Epithelial cell of prostate (primary cell): Measurements from ENCODE around the gene ZBTB32.

Experiments used
- DNase-seq: peaks from one replicate; pipeline ENCODE4 v3.0.0-alpha.2; 2011; ENCODE audit warnings: low read depth, low spot score
- H3K27ac ChIP-seq: fragments of 450-650 bp; 2 replicates; pipeline ENCODE4 v1.5.1; 2017; ENCODE audit warnings: mild to moderate bottlenecking

ZBTB32 gene

DNA sequence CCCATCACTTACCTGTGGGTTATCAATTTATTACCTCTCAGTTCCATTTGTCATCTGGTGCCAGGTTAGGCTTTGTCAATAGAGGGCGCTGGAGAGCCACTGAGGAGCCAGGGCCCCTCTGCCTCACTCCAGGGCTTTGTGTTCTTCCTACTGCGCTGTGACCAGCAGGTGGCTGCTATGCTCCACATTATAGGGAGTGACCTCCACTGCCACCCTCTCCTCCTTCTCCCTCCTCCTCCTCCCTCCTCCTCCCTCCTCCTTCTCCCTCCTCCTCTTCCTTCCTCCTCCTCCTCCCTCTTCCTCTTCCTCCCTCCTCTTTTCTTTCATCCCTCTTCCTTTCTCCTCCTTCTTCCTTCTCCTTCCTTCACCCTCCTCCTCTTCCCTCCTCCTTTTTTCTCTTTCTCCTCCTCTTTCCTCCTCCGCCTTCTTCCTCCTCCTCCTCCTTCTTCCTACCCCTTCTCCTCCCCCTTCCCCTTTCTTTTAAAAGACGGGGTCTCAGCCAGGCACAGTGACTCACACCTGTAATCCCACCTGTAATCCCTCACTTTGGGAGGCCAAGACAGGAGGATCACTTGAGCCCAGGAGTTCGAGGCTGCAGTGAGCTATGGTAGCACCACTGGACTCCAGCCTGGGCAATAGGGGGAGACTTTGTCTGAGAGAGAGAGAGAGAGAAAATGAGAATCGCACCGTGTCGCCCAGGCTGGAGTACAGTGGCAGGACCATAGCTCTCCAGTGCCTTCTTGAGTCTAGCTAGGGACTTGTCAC is 10.3 kb upstream of the ZBTB32 start:
- no peak overlapping the region for H3K27ac ChIP-seq
- DNase-seq = no peak

DNA sequence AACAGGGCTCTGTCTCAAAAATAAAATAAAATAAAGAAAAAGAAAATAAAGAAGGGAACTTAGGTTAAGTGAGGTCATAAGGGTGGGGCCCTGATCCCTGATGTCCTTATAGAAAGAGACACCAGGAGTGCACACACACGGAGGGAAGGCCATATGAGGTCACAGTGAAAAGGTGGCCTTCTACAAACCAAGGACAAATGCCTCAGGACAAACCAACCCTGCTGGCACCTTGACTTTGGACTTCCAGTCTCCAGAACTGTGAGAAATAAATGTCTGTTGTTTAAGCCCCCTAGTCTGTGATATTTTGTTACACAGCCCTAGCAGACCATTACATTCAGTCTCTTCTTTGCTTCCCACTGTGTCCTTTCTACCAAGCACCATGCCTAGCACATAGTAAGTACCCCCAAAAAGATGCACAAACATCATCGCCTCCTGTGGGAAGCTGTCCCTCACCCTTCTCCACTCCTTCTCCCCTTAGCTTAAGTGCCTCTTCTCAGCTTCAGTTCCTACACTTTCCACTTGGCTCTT is 8.4 kb upstream of the ZBTB32 start:
- no peak overlapping the region for H3K27ac ChIP-seq
- no peak for DNase-seq

DNA sequence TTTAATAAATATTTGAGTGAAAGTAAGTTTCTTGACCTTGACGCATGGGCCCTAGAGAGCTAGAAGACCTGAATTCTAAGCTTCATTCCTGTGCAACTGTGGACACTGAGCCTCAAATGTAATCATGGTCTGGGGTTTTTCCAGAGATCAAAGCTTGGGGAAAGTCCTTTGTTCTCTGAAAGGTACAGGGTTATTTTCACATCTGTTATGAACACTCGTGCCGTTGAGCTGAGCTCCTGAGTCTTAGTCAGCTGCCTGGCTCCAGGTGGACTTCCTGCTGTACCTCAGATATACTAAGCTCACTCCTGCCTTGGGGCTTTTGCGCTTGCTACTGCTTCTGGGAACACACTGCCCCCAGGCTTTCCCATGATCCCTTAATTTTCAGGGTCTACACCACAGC is 7.5 kb upstream of the ZBTB32 start:
- no peak overlapping the region for H3K27ac ChIP-seq
- DNase-seq = no peak

DNA sequence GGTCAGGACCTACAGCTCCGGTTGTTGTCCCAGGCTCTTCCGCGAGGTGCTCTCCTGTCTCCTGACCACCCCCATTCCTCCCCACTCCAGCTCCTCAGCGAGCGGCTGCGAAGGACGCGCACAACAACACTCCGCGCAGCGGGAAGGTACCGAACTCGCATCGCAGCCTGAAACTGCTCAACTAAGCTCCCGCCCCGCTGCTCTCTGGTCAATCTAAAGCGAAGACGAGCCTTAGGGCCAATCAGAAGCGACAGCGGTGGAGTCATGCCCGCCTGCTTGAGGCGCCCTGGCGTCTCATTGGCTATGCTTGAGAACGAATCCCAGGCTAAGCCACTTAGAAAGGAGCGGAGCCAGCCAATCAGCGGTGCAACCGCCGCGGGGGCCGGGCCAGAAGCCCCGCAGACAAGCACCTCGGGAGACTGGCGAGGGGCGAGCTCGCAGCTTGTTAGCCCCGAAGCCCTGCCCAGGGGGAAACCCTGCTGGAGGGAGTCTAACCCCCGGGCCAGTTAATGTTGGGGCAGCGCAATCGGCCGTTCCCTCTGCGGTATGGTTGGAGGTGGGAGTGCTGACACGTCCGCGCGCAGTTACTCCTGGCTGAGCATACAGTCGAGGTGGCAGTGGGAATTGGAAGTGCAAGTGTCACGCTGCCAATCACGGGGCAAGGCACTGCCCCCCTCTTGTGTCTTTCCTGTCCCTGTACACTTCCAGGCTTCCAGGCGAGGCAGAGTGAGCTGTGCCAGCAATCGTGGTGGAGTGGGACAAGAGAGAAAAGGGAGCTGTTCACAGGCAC is 1.9 kb upstream of the ZBTB32 start:
- peak; percentile 89 for DNase-seq
- H3K27ac ChIP-seq = no peak overlapping the region

DNA sequence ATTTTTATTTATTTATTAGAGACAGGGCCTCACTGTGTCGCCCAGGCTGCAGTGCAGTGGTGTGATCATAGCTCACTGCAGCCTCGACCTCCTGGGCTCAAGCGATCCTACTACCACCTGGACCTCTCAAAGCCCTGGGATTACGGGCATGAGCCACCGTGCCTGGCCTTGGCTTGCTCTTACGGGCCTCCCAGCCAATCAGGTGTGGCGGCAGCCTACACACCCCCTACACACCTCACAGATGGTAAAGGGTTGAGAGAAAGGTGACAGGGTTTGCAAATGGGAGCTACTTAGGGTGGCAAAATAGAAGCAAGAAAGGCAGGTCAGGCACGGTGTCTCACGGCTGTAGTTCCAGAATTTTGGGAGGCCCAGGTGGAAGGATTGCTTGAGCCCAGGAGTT is 1.0 kb upstream of the ZBTB32 start:
- DNase-seq = no peak
- H3K27ac ChIP-seq = no peak overlapping the region

DNA sequence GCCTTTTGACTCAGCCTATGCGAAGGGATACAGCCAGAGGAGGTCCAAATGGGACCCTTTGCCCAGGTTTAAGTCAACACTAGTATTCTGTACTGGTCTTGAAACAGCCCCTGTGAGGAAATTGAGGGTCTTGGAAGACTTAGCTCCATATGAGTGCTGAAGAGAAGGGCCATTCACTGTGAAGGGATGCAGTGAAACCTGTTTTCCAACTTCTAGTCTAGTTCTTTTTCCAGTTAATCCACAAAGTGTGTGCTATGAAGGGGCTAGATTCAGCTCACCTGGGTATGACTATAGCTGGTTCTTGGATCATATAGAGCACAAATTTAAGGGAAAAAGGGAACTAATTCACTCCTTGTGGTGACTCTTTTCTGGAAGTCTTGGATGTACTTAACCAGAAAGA is 4.0 kb downstream of the ZBTB32 start:
- no peak overlapping the region for H3K27ac ChIP-seq
- no peak for DNase-seq

DNA sequence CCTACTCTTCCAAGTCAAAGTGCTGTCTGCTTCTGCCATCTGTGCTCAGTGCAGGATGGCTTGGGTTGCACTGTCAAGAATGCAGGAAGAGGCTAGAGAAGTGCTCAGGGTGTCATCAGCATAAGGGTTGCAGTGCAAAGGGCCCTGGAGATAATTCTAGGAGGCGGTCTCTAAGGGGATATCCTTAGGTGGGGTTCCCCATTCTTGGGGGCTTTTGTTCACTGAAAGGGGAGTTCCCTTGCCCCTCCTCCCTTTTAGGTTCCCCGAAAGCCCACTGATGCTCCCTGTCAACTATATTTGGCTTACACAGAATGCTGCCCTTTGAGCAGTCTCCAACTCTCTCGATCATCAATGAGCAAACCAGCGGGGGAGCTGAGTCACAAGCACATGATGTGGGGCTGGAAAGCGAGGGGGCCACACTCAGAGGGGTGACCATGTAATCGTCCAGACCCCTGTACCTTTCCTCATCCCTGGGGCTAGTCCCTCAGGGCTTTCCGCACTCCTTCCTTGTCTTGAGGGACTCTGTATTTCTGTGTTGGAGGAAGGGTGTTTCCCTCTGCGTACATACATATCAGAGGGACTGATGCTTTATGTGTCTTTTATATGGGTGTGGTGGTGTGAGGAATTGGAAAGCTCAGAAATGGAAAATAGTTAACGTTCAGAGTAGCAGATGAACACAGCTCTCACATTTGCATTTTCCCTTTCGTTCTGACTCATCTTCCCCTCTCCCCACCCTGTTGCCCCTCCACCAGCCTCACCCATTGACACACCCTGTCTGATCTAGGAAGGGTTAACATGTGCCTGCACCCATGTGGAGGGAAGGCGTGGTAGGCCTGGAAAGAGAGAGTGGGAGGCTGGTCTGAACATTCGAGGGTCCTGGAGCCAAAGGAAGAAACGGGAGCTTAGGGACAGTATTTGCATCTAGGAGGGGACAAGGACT is 6.7 kb downstream of the ZBTB32 start:
- no peak for DNase-seq
- no peak overlapping the region for H3K27ac ChIP-seq

DNA sequence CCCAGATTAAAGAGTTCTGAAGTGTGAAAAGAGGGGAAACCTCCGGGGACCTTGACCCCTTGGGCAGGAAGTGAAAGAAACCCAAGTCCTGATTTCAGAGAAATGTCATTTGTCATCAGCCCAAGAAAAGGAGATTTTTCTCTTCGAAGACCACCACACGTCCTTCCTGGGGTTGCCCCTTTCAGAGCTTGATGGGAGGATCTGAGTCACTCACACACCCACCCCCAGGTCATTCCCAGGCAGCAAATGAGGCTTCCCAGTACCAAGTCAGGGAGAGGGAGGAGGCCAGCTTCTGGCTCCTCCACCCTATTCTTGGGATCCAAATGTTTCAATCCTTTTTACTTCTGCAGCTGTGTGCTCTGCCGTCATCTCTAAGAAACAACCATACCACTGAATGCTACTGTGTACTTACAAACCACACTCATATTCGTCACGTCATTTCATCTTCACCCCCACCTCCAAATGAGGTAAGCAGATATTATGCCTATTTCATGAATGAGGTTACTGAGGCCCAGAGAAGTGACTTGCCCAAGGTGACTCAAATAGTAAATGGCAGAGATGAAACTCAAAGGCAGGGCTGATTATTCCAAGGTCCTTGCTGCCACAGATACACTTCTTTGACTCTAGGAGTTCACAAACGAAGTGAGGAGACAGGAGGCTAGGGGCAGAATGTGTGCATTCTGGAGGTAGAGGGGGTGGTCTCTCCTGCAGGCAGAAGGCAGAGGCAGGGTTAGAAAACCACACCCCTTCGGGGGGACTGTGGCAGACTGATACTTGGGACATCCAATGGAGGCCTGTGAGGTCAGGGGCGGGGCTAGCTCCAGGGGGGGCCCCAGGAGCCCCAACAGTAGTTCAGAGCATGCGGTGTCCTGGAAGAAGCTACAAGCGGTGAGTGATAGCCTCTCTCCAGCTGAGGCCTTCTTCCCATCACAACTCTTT is 8.5 kb downstream of the ZBTB32 start:
- no peak for DNase-seq
- H3K27ac ChIP-seq = no peak overlapping the region

DNA sequence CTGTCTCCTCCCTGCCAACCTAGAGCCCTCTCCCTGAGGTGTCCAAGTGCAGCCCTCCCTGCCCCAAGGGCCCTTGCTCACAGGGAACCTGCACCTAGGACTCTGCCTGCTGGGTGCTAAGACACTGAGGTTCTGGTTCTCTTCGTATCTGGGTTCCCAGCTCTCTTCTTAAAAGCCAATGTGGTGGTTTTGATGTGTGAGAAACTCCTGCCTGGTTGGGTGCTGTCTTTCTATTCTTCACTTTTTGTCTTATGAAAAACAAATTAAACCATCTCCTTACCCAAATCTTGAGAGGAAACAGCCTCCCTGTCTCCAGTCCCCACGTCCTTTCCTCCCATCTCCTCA is 9.1 kb downstream of the ZBTB32 start:
- H3K27ac ChIP-seq = no peak overlapping the region
- DNase-seq = no peak

DNA sequence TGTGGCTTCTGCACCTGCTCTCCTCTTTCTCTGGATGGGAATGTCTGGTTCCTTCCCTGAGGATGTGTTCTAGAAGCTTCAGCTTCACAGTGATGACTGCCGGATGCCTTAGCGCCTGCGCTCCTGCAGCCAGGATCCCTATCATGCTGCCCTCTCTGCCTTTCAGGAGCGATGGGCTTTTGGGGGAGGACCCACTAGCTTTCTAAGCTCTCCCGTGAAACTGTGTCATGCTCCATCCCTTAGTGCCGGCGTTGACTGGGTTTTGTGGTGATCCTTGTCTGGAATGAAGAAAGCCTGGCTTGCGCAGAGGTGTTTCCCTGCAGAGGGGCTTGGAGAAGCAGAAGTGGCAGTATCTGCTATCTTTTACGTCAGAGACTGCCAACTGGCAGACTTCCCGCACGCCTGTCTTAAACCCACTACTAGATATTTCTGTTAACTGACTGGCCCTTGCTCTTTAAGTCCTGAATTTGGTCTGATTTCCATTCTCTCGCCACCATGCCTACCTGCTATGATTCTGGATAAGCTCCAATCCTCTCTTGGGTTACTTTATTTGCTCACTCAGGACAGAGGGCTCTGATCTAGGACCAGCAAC is 9.6 kb downstream of the ZBTB32 start:
- H3K27ac ChIP-seq = no peak overlapping the region
- DNase-seq = no peak

DNA sequence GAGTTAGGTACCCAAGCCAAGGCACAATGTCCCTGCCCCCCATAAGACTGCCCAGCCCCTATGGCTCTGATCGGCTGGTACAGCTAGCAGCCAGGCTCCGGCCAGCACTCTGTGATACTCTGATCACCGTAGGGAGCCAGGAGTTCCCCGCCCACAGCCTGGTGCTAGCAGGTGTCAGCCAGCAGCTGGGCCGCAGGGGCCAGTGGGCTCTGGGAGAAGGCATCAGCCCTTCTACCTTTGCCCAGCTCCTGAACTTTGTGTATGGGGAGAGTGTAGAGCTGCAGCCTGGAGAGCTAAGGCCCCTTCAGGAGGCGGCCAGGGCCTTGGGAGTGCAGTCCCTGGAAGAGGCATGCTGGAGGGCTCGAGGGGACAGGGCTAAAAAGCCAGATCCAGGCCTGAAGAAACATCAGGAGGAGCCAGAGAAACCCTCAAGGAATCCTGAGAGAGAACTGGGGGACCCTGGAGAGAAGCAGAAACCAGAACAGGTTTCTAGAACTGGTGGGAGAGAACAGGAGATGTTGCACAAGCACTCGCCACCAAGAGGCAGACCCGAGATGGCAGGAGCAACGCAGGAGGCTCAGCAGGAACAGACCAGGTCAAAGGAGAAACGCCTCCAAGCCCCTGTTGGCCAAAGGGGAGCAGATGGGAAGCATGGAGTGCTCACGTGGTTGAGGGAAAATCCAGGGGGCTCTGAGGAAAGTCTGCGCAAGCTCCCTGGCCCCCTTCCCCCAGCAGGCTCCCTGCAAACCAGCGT is 10.4 kb downstream of the ZBTB32 start:
- no peak overlapping the region for H3K27ac ChIP-seq
- no peak for DNase-seq

DNA sequence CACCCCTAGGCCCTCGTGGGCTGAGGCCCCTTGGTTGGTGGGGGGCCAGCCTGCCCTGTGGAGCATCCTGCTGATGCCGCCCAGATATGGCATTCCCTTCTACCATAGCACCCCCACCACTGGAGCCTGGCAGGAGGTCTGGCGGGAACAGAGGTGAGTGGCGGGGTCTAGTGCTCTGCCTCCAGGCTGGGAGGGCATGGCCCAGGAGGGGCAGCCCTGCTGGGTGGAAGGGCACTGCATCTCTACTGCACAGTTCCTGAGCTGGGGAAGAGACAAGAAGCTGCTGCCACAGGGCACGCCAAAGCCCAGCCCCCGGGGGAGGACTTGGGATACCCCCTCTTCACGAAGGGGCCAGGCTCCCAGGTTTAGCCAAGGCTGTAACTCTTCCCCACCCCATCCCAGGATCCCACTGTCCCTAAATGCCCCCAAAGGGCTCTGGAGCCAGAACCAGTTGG is 11.0 kb downstream of the ZBTB32 start:
- DNase-seq = no peak
- no peak overlapping the region for H3K27ac ChIP-seq

DNA sequence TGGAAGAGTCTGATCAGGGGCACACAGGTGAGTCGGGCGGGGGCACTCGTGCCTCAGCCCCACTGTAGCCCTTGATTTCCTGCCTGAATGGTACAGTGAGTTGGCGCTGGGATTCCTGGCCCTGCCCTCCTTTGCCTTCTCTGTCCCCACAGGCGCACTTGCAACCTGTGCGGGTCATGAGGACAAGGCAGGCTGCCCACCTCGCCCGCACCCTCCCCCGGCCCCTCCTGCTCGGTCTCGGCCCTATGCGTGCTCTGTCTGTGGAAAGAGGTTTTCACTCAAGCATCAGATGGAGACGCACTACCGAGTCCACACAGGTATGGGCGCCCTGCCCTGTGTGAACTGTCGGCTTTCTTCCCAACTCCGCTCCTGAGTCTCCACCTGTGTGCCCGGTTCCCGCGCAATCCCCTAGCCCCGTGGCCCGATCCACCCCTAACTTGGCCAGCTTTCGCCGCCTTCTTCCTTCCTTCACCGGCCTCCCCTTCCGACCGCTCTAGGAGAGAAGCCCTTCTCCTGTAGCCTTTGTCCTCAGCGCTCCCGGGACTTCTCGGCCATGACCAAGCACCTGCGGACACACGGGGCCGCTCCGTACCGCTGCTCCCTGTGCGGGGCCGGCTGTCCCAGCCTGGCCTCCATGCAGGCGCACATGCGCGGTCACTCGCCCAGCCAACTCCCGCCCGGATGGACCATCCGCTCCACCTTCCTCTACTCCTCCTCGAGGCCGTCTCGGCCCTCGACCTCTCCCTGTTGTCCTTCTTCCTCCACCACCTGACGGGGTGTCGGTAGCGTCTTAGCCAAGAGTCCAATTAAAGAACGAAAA is 11.8 kb downstream of the ZBTB32 start:
- no peak for DNase-seq
- peak overlapping the region; percentile 85 for H3K27ac ChIP-seq

DNA sequence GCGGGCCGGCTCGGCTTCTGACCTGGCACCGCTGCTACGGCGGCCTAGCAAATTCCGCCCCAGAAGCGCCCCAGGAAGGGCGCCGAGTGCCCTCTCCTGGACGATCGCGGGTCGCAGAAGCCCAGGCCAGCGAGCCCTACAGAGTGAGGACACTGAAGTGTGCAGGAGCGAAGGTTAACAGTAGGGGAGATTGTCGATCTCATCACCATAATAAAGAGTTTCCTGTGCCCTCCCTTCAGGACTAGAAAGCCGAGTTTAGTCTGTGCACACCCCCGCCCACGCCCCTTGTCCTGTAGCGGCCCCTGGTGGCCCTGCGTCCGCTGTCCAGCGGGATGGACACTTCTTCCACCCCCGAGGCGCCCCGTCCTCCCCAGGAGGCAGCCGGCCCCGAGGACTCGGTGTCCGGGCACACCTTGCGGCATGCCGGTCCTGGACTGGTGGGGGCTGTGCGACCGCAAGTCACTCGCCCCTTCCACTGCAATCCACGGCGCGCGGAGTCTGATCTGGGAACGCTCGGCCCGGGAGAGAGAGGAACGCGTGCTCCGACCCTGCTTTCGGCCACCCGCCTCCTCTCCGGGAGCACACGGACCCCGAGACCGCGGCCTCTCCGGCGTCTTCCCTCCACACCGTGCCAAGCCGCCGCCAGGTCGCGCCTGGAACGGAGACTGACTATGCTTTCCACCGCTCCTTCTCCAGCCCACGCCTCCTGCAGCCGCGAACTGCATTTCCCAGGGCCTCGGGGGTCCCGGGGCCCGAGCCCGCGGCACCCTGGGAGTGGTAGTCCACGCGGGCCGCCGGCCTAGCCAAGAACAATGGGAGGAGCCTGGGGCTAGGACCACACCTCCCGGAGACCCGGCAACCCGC is 12.7 kb downstream of the ZBTB32 start:
- peak overlapping the region; percentile 85 for H3K27ac ChIP-seq
- DNase-seq = peak; percentile 55

DNA sequence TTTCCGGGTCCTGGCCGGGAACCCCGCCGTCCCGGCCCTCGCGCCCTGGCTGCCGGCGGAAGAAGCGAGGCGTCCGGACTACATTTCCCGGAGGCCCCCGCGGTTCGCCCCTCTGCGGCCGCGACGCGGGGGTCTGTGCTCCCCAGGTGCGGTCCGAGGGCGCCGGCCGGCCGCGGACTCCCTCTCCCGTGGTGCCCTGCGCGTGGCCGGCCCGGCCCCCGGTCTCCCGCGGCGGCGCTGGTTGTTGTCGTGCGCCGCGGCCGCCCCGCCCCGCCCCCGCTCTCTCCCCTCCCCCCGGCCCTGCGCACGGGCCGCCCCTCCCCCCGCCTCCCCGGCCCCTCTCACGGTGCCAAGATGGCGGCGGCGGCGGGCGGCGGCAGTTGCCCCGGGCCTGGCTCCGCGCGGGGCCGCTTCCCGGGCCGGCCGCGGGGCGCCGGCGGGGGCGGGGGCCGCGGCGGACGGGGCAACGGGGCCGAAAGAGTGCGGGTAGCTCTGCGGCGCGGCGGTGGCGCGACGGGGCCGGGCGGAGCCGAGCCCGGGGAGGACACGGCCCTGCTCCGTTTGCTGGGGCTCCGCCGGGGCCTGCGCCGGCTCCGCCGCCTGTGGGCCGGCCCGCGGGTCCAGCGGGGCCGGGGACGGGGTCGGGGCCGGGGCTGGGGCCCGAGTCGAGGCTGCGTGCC is 13.4 kb downstream of the ZBTB32 start, which contains the start of gene KMT2B:
KMT2B (plus strand) TSS at position 339 of the 680 bp plus-strand sequence; CDS start at position 355, 16 bp downstream.
- H3K27ac ChIP-seq = peak within 1 kb of the TSS; percentile 85
- no peak for DNase-seq
